Kidney glomerular epithelial cell (primary cell): ENCODE results near the gene SPATA17.
"Not testable (repeated sequence)": the region's sequence is repeated elsewhere in the genome, so short reads cannot be mapped to it uniquely, and the experiment has no call there.

Source experiments
- DNase-seq: peaks from one replicate; lab custom pipeline; 2025; lab: John Stamatoyannopoulos, UW

SPATA17 gene

DNA sequence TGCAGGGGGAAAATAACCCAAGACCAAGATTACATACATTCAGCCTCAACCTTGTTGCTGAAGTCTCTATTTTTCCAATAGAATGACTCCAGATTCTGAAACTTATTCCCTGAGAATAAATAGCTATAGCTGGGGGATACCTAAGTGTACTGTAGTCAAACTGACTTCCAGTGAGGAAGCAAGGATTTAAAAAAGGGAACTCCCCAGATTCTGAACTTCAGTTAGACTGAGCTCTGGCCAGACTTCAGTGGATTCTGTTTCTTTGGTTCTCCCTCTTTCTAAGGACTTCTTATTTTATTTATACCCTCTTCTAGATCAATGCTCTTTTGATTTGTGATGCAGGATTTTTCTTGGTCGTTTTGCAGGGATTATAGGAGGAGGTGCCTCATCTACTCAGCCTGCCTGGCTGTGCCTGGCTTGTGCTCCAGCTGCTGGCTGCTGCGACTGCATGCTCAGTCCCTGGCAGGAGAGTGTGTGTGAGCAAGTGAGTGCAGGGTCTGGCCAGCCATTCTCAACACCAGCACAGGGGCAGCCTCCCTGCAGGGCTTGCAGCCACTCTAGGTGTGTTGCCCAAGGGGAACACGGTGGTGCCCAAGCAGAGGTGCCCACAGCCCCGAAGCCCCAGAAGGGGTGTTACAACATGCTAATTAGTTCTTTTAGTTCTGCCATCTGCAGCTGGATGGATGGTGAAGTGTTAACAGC lies 43.0 kb downstream of the SPATA17 start:
- DNase-seq, result no peak

DNA sequence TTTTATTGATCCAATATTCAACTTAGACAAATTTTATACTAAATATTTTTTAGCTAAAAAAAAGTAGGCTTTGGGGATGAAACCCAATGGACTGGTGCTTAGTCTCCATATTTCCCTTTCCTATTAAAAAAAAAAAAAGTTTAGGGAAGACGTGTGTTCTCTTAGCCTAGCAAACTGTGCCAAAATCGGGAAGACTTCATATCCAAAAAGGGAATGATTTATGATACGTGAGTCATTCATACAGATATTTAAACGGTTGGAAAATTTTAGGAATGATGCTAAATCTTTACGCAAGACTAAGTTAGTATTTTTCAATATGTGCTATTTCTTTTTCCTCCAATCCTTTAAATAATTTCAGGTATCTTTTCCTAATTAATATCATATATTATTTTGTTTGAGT lies 50.7 kb downstream of the SPATA17 start:
- no peak for DNase-seq

DNA sequence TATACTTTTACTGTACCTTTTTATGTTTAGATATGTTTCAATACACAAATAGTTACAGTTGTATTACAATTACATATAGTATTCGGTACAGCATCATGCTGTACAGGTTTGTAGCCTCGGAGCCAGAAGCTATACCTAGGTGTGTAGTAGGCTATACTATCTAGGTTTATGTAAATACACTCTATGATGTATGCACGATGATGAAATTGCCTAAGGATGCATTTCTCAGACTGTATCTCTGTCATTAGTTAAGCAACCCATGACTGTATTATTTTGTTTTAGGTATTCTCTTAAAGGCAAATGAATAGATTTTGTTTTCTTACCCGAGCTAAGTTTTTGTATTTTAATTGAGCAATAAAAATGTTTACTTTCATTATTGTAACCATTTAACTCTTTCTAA lies 56.4 kb downstream of the SPATA17 start:
- no peak for DNase-seq

DNA sequence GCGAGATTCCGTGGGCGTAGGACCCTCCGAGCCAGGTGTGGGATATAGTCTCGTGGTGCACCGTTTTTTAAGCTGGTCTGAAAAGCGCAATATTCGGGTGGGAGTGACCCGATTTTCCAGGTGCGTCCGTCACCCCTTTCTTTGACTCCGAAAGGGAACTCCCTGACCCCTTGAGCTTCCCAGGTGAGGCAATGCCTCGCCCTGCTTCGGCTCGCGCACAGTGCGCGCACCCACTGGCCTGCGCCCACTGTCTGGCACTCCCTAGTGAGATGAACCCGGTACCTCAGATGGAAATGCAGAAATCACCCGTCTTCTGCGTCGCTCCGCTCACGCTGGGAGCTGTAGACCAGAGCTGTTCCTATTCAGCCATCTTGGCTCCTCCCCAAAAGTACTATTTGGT lies 65.0 kb downstream of the SPATA17 start:
- not testable (repeated sequence) for DNase-seq

DNA sequence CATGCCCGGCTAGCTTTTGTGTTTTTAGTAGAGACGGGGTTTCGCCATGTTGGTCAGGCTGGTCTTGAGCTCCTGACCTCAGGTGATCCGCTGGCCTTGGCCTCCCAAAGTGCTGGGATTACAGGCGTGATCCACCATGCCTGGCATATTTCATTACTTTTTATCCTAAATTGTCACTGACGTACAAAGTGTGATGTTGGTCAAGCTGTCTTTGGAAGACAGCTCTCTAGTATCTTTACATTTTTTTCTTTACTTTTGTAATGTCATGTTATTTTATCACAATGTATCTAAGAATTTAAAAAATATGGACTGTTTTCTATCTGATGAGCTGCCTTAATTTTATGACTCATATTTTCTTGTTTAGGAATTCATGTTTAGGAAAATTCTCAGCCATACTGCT lies 72.2 kb downstream of the SPATA17 start:
- no peak for DNase-seq

DNA sequence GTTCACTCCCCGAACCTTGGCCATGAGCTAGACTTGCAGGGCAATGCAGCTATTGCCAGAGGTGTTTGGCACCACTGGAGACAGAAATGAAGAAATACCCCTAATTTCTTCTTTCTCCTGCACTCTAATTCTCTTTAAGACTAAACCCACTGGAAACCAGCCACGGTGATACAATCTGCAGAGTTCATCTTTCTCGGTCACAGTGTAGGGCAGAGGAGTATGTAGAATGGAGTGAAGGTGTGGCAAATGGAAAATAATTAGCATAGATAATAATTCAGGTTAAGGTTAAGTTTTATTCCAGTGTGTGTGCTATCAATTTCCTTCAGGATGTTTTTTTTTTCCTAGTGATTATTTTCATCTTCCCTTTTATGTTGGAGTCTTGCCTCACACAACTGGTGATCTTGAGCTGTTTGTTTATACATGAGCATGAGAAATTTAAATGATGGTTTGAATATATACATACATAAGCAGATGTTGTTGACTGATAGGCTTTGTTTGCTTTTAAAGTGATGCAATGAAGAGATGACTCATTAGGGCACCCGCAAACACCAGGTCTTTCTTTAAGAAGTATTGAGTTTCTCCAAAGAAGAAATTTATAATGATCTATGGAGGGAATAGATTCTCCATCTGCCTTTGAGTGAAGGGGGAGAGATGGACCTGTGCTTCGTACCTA lies 81.9 kb downstream of the SPATA17 start:
- DNase-seq, result no peak

DNA sequence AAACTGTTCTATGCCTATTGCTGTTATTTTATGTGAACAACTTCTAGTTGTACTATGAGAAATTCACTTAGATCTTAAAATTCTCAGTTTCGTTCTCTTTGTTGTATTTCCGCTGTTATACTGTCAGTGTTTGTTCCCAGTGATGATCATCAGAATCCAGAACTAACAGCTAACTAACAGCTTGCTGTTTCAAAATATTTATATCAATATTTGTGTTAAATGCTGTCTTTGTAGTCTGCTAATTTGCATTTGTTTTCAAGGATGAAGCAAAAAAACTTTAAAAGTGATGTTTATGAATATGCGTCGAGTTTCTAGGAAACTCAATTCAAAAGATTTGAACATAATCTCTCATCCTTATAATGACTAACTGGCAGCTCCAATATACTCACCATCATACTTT lies 84.5 kb downstream of the SPATA17 start:
- DNase-seq, result no peak

DNA sequence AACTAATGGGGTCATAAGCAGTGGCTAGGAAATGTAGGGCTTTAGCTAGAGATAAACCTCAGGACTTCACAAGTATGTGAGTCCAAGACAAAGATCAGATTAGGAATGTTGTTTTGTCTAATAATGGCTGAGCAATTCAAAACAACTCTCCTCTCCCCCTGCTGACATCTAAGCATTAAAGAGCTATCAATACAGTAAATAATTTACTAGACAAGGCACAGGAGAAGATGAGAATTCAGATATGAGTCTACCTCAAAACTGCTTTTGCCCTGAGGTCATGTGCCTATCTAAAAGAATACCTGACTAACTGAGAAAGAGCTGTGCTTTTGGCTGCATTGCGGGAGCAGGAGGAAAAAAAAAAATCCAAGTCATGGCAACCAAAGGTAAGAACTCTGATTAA lies 86.8 kb downstream of the SPATA17 start:
- DNase-seq, result peak; percentile 69

DNA sequence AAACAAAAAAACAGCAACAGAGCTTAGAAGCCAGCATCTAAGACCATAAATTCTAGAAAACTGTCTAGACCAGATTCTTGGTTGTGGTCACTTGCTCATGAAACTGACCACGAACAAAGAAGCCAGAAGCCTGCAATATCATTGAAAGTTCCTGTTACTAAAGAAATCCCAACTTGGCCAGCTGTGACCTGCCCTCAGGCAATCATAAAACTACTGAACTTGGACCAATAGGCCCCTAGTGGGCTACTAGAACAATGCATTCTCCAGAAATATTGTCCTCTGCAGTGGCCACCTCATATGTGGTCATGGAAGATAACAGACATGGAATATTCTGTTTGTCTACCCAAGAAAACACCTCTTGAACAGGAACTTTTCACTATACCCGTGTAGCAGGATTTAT lies 87.7 kb downstream of the SPATA17 start:
- DNase-seq, result peak; percentile 15

DNA sequence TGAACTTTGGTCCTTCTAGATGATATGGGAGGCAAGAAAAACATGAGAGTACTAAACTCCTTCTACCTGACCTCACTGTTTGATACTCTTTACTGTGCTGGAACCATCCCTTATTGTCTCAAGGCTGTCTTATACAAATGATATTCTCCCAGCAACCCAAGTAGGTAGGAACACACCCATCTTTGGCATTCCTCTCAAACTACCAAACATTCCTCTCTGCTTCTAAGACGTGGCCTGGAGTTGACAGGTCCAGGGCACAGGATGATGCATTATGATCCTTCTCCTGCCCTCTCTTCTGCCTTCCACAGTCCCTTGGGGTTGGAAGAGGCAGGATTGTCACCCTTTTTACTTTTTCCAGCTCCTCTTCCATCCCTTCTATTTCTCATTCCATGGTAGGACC lies 90.5 kb downstream of the SPATA17 start:
- peak; percentile 20 for DNase-seq

DNA sequence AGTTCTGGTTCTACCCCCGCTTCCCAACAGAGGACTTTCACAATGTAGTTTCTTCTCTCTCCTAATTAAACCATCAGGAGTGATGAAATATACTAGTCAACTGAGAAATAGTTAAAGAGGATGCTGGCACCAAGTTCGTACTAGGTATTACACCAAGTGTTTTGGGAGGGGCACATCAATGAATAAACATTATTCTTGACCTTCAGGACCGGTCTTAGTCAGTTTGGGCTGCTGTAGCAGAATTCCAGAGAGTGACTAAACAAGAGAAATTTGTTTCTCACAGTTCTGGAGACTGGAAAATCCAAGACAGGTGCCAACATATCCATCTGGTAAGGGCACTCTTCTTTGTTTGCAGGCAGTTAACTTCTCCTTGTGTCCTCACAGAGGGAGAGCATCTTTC lies 103.8 kb downstream of the SPATA17 start:
- DNase-seq, result no peak

DNA sequence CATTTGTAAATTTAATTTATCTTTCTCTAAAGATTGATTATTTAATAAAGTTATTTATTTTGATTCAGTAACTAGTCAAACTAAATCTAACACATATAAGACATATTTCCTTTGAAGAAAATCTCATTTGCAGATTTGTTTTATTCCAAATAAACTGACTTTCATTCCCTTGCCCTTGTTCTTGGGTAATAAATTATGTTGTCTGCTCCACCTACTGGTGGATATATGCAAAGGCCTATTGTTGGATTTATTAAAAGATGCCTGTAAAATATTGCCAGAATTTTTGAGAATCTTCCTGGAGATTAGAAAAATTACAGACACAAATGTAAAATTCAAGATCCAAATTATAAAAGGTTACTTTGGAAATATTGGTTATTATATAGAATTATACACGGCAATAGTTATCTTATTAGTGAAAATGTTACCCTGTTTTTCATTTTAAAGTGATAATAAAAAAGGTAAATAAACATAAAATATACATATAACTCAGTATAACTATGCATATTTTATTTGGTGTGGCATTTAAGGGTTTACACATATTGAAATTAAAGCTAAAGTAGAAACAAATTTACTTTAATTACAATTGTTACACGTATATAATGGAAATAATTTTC lies 116.1 kb downstream of the SPATA17 start:
- peak; percentile 33 for DNase-seq

DNA sequence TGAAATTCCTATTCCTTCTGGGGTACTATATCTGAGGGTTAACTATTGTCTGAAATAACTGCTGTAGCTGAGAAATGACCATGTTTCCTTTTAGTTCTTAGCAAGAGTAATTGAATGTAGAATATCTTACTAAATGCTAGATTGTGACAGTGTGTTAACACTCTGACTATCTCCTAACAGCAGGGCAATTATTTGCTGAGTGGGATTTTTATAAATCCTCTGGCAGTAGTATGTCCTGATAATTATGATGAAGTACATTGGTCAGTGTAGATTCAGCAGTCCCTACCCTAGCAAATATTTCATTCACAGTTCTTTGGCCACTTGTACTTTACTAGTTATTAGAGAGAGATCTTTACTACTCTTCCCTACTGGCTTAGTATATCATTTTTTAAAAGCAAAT lies 138.6 kb downstream of the SPATA17 start:
- DNase-seq, result no peak

DNA sequence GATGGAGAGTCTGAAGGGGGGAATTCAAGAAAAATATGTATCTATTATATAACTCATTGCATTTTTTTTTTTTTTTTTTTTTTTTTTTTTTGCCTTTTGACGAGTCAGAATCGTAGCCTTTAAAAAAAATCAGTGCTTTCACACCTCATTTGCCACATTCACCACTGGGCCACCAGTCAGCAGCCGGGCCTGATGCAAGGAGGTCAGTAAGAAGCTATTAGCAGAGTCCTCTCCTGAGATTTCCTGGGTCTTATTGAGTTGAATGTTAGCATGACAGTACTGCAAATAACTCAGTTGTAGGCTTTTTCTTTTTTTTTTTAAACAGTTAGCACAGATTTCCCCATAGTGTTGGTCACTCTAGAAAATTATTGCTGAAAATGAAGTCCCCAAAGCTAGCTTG lies 139.8 kb downstream of the SPATA17 start:
- DNase-seq, result no peak

DNA sequence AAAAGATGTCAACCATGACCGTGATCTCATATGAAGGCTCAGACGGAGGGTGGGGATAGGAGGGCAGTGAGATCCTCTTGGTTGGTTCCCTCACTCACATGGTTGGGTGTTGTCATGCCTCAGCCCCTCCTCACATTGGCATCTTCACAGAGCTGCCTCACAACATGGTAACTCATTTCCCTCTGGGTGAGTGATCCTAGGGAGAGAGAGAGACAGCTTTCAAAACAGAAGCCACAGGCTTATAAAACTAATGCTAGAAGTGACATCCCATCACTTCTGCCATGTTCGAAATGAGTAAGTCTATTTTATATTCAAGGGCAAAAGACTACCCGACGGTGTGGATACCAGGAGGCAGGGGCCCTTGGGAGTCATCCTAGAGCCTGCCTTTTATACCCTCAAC lies 145.5 kb downstream of the SPATA17 start:
- DNase-seq, result no peak

DNA sequence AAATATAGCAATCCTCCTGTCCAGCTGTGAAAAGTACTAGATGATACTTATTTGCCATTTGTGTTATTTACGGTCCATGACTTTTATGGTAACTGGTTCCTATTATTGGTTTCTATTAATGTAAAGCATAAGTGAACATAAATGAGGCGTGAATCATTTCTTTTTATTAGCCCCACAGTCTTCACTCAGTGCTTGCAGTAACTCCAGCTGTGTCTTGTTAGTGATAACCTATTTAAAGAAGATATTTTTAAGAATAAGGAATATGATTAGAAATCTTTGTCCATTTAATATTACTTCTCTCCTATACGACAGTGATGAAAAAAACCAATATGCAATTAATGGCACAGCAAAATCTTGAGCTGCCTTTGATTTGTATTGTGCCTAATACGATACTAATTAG lies 149.9 kb downstream of the SPATA17 start:
- no peak for DNase-seq

DNA sequence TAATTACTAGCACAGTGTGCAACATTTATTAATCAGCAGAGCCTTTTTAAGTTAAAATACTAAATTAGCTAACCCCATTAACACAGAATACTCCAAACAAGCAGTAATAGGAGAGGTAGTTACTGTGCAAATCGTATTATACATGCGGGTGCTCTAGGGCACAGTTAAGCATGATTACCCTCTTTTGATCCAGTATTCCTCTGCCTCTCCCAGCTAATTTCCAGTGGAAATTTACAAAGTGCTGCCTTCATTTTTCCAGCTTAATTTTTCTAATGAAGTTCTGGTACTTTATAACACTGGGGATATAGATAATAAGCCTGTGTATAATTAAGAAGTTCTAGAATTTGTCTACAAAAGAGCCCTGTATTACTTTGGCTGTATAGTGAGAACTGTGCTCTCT lies 159.9 kb downstream of the SPATA17 start:
- DNase-seq, result no peak

DNA sequence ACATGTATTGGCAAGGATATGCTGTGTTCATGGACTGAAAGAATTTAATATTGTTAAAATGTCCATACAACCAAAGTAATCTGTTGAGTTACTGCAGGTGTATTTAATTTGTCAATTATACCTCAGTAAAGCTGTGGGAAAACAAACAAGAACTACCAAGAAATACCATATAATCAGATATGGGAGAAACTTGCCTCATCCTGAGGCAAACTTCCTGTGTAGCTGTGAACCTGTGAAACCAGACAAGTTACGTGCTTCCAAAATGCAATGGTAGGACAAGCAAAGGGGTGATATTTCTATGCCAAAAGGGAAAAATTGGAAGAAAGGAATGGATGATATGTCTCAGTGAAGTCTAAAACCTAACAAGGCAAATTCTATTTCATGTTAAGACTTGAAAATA lies 174.6 kb downstream of the SPATA17 start:
- no peak for DNase-seq

DNA sequence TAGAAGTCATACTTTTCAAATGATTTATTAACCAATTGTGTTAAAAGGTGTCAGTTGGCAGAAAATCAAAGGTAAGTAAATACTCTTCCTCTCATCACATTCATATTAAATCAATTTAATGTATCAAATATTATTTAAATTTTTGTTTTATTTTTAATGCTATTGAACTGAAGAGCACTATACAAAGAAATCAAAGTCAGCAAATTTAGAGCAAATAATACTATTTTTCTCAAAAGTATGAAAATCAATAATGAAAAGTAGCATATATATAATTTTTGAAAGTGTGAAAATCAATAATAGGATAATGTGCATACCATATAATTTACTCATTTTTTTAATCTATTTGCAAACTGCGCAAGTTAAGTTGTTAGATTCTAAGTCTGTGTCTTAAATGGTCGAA lies 181.0 kb downstream of the SPATA17 start:
- DNase-seq, result no peak

DNA sequence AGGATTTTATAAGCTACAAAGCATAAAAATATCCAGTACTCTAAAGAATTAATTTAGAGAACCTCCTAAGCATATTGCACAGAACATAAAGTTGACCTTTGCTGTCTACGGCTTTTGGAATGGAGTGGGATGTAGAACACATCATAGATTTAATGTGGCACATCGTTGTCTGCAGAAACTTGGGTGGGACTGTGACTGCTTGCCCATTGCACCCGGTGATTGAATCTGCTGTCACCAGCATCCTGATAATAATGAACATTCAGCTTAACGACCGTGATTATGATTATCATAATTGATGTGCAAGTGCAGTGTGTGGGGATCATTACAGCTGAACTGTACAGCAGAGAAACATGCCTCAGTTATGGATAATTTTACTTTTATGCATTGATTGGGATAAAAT lies 181.9 kb downstream of the SPATA17 start:
- no peak for DNase-seq

DNA sequence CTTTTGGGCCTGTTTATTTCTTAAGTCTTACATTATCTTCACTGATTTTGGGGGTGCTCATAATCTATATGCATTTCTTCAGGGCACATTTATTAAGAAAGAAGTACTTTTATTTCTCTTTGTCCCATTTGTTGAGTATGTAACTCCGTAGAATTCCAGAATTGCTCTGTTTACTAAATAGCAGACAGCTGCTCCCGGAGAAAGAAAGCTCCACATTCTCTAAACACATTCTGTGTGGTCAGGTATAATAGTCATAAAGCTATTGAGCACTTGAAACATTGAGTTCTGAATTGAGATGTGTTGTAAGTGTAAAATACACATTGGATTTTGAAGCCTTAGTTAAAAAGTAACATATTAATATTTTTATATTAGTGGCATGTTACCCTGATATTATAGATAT lies 206.5 kb downstream of the SPATA17 start:
- no peak for DNase-seq

DNA sequence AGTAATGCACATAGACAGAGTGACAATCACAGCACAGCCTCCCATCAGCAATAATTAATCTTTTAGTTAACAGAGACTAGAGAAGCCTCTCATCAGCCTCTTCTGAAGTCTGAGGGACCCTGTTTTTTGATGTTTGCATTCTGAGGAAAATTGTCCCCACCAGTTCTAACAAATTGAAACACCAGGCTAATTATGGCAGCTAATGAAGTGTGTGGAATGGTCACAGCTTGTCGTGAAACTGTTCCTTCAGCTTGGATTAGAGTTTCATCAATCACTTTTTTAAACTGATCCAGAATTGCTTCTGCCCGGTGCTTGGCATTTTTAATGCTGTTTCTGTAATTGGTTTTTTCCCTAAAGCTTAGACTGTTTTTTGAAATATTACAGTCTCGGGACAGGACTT lies 208.0 kb downstream of the SPATA17 start:
- no peak for DNase-seq

DNA sequence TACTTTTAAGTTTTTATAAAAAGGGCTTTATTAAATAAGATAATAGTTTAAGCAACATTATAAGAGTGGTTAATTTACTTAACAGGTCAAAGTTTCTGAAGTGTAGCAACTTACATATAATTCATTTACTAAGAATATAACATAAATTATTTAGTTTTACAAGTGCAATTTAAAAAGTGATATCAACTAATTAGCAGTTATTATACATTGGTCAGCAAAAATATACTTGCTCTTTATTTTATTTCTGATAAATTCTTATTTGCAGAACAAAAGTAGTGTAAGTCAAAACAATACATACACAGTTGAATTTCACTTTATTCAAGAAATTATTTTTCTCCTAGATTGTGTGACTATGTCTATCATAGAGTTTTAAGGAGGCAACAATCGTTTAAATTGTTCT lies 215.6 kb downstream of the SPATA17 start:
- DNase-seq, result no peak

DNA sequence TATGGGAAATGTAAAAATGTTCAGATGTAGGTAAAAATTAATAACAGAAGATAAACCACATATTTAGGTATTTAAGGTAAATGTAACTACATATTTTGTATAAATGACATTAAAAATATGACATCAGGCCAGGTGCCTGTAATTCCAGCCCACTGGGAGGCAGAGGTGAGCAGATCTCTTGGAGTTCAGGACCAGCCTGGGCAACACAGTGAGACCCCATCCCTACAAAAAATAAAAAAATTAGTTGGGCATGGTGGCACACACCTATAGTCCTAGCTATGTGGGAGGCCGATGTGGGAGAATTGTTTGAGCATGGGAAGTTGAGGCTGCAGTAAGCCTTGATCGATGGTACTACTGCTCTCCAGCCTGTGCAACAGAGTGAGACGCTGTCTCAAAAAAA lies 216.5 kb downstream of the SPATA17 start:
- DNase-seq, result no peak
